OCI-LY3 (cell line): ENCODE measurements around the gene MAP2K4.

Experiments used
- EZH2phosphoT487 ChIP-seq: fragments of 200-600 bp; shearing (Covaris generic); IDR thresholded peaks from 2 replicates; pipeline ENCODE4 v1.6.1; 2018; ENCODE audit warnings: antibody characterized with exemption, mixed run types, low read depth
- TF ChIP-seq, protein P1 (sequence below): fragments of 200-600, 300-600 bp; sonication (generic); IDR thresholded peaks from 2 replicates; pipeline ENCODE4 v1.5.1; 2014; ENCODE audit warnings: antibody characterized with exemption, low read length, low read depth

DNA sequence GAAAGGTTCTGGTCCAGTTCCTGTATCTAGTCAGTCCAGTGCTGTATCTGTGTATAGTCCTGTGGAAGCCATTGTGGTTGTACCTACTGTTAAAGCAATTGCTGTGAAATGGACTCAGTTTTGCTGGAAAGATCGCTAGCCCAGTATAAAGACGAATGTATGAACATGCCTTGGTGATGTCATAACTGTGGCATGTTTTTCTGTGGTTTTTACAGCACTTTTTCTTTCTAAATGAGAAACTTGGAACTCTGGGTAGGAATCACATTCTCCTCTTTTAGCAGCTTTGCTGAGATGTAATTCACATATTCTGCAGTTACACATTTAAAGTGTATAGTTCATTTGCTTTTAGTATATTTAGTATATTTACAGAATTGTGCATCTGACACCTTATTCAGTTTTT lies 58.1 kb downstream of the MAP2K4 start:
- TF ChIP-seq, protein P1, sequence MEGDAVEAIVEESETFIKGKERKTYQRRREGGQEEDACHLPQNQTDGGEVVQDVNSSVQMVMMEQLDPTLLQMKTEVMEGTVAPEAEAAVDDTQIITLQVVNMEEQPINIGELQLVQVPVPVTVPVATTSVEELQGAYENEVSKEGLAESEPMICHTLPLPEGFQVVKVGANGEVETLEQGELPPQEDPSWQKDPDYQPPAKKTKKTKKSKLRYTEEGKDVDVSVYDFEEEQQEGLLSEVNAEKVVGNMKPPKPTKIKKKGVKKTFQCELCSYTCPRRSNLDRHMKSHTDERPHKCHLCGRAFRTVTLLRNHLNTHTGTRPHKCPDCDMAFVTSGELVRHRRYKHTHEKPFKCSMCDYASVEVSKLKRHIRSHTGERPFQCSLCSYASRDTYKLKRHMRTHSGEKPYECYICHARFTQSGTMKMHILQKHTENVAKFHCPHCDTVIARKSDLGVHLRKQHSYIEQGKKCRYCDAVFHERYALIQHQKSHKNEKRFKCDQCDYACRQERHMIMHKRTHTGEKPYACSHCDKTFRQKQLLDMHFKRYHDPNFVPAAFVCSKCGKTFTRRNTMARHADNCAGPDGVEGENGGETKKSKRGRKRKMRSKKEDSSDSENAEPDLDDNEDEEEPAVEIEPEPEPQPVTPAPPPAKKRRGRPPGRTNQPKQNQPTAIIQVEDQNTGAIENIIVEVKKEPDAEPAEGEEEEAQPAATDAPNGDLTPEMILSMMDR: no peak
- TF ChIP-seq EZH2phosphoT487: no peak
